Stimulated activated CD8-positive, alpha-beta memory T cell treated with anti-CD3 and anti-CD28 coated beads, Interleukin-4, amount 100 ng/mL, for 4 hours (primary cell): ENCODE measurements around the gene RPS16.
A peak's percentile ranks its signal among the peaks of the same experiment; 100 is the strongest.
"Not testable (repeated sequence)": the region's sequence is repeated elsewhere in the genome, so short reads cannot be mapped to it uniquely, and the experiment has no call there.

ENCODE experiments used
- DNase-seq, 2 donors: peaks; one replicate each; pipeline ENCODE4 v3.0.0-alpha.2; 2020; ENCODE audit warnings: low read depth in 2 of 2, low spot score in 1 of 2

RPS16 gene

DNA sequence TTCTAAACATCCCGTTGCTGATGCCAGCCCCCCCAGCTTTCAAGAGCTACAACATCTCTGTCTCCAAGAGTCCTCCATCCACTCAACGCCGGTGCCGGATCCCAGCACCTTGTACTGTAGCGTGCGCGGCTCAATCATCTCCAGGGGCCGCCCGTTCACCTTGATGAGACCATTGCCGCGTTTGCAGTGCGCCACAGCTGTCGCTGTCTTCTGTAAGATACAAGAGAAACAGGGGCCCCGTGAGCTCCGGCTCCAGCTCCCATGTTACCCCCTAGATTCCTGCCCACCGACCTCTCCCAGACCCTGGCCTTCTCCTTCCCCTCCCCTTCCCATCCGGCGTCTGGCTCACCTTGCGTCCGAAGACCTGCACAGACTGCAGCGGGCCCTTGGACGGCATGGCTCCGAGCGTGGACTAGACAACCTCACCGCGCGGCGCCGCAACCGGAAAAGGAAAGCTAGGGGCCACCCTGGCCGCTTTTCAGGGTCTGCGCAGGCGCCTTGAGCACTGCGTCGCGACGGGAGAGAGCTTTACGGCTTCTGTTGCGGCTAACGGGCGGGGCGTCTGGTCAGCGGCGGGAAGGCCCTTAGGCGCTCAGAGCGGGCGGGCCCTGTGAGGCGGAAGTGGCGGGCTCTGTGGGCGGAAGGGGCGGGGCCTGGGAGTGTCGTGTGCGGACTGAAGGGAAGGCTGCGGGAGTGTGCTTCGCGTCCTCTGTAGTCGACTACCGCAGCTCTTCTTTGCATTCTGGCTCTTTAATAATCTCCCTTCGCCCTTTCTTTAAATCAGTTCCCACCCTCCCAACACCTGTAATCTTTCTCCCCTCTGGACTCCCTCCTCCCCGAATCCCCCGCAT, at the start of gene RPS16:
Gene RPS16 (minus strand): TSS at position 451 of the 851 bp plus-strand sequence. CDS start 54 bp downstream, at position 397.
- peak; percentile 98 to 99 for DNase-seq

DNA sequence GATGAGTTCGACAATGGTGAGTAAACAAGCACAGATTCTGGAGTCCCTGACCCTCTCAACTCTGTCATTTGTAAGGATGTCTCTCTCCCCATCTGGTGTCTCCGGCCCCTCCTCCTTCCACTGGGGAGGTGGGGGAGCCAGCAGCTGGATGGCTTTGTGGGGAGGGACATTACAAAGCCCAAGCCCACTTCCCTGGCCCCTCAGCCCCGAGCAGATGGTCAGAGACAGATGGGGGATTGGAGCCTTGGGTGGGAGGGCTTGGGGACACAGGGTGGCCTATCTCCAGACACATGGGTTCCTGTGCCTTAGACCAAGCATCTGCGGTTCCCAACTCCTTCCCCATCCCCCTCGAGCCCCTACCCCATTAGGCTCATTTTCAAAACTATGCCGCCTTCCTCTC, 47.4 kb upstream of the RPS16 start:
- DNase-seq = no peak

GRCh38 chr19:39481676-39482075, 45.9 kb upstream of the RPS16 start:
- no peak for DNase-seq

DNA sequence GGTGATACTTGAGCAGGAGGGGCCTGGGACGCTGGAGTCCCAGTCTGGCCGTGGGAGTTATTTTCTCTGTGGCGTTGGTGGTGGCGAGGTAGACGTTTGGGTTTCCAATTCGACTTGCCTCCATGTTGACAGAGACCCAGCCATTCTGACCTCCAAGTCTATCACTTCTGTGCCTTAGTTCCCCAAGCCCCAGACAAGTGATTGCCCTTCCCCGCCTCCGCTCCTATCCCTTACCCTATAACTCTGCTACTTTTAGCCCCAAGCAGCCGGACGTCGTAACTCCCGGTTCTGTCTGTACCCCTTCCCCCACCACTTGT, 45.4 kb upstream of the RPS16 start:
- DNase-seq = no peak

DNA sequence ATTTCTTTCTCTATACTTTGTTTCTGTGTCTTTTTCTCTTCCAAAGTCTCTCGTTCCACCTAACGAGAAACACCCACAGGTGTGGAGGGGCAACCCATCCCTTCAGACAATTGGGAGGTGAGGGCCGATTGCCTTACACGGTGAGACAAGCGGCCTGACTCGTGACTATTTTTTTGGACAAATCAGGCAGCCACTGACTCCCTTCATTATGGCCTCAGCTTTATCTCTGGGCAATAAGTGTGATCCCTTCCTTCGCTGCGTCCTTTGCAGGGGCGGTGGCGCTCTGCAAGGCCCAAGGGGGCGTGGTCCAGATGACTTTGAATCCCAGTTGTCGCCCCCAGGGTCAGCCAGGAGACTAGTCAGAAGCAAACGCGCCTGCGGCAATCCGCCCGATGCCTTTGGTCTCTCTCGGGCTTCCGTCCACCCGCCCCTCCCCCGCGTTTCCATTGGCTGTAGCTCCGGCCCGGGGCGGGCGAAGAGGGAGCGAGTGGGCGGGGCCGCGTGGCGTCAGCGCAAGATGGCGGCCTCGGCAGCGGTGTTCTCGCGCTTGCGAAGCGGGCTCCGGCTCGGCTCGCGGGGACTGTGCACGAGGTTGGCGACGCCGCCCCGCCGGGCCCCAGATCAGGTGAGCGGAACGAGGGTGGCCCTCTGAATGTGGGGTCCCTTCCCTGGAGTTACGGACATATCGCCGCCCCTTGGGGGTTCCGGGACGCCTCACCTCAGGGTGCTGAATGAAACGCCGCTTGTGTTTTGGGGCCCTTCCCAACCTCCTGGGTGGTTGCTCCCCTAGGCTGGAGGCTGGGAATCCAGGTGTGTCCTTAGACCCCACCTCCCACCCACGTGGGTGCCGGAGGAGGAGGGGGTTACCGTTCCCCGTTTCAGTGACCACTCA, 44.8 kb upstream of the RPS16 start, which contains the start of gene TIMM50:
Gene TIMM50 (plus strand): TSS at position 502 of the 892 bp plus-strand sequence. CDS start 16 bp downstream, at position 518.
- DNase-seq = peak; percentile 93 to 94

DNA sequence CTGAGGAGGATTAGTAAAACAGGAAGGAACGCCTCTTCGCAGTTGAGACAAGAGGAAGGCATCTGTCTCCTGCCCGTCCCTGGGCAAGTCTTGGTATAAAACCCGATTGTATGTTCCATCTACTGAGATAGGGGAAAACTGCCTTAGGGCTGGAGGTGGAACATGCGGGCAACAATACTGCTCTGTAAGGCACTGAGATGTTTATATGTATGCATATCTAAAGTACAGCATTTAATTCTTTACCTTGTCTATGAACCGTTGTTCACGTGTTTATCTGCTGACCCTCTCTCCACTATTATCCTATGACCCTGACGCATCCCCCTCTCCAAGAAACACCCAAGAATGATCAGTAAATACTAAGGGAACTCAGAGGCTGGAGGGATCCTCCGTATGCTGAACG, 44.2 kb upstream of the RPS16 start:
- no peak for DNase-seq

DNA sequence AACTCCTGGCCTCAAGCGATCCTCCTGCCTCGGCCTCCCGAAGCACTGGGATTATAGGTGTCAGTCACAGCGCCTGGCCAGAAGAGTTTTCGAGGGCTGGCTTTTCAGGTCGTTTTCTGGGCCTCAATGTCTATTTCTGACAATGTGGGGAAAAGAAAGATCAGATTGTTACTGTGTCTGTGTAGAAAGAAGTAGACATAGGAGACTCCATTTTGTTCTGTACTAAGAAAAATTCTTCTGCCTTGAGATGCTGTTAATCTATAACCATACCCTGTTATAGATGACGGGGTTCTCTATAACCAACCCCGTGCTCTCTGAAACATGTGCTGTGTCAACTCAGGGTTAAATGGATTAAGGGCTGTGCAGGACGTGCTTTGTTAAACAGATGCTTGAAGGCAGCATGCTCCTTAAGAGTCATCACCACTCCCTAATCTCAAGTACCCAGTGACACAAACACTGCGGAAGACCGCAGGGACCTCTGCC, 43.6 kb upstream of the RPS16 start:
- DNase-seq = not testable (repeated sequence)

DNA sequence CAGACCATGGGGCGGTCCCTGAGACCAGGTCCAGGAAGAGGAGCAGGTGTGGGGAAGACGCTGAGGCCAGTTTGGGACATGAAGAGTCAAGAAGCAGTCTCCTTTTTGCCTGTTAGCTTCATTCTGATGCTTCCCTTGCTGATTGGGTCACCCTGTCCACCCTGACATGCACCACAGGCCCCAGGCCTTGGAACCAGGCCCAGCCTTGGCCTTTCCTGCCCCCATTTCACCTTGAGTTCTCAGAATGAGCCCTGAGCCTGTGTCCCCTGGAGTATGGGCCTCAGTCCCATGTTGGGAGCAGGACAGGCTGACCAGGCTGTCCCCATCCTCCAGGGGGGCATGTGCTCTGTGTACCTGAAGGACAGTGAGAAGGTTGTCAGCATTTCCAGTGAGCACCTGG, 40.0 kb upstream of the RPS16 start:
- DNase-seq = no peak

DNA sequence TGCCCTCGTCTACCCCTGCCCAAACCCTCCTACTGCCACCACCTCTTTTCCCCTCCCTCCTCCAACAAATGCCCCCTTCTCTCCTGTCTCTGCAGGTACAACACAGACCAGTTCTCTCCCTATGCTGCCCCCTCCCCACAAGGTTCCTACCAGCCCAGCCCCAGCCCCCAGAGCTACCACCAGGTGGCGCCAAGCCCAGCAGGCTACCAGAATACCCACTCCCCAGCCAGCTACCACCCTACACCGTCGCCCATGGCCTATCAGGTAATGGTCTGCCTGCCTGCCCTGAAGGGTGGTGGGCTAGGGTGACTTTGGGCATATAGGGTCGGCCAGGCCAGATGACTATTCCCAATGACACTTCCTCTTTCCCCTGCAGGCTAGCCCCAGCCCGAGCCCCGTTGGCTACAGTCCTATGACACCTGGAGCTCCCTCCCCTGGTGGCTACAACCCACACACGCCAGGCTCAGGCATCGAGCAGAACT, 38.4 kb upstream of the RPS16 start:
- peak; percentile 38 to 50 for DNase-seq

GRCh38 chr19:39473443-39473960, 37.8 kb upstream of the RPS16 start:
- no peak for DNase-seq

GRCh38 chr19:39472746-39473442, 37.1 kb upstream of the RPS16 start:
- no peak for DNase-seq

GRCh38 chr19:39471756-39472536, 36.2 kb upstream of the RPS16 start:
- no peak for DNase-seq

DNA sequence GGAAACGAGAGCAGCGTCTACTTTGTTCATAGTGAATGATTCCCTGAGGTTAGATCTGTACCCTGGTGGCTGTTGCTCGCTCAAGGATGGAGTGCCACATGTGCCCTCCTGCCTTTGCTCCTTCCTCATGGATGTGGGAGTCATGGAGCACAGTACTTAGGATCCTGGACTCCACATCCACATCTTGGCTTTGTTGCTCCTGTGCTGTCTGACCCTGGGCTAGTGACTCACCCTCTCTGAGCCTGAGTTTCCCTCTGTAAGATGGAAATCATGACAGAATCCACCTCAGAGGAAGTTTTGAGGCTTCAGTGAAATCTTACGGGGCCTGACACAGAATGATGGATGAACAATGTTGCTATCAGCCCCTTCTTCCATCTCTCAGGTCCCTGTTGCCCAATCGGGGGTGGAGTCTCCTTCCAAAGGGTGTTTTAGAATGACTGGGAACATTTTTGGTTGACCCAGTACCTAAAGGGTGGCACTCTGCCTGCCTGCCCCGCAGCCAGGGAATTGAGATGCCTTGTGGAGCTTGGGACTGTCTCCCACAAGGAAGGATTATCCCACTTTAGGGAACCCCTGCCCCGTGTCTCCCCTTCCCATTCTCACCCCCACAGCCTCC, 35.1 kb upstream of the RPS16 start:
- no peak for DNase-seq

GRCh38 chr19:39469567-39469966, 33.8 kb upstream of the RPS16 start:
- DNase-seq = no peak

DNA sequence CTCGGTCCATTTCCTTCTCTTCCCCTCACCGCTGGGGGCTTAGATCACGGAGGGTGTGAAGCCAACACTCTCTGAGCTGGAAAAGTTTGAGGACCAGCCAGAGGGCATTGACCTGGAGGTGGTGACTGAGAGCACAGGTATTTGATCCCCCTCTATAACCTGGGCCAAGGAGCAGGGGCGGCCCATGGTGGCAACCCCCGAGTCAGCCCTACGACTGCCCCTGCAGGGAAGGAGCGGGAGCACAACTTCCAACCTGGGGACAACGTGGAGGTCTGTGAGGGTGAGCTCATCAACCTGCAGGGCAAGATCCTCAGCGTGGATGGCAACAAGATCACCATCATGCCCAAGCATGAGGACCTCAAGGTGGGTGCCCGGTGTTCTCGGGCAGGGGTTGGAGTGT, 33.3 kb upstream of the RPS16 start:
- DNase-seq = no peak

DNA sequence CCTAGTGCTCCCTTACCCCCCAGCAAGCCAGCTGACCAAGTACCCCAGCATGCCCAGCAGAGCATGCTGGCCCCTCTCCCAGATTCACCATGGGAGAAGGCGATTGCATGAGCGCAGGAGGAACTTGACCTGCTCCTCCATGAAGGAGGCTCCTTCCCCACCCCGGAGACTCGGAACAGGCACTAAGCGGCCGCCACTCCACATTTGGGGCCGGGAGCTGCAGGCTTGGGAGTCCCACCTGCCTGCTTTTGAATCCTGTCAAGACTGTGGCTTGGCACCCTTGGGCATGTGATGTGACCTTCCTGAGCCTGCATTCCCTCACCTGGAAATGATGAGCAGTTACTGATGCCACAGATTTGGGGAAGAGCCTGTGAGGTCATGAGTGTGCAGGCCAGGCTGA, 32.2 kb upstream of the RPS16 start:
- no peak for DNase-seq

- DNase-seq = no peak
These were observed 30.4 kb upstream of the RPS16 start for GRCh38 chr19:39465956-39466747.

DNA sequence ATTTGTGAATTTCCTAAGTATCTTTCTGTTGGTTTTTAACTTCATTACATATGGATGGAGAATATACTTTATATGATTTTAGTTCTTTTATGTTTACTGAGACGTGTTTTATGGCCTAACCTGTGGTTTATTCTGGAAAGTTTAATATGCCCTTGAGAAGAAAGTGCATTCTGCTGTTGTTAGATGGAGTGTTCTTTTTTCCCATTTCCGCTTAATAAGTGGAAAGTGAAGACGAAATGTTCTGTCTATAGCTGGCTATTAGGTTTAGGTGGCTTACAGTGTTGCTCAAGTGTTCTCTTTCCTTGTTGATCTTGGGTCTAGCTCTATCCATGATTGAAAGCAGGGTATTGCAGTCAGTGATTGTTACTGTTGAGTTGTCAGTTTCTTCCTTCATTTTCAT, 27.7 kb upstream of the RPS16 start:
- DNase-seq = no peak

GRCh38 chr19:39451257-39451656, 15.5 kb upstream of the RPS16 start:
- not testable (repeated sequence) for DNase-seq
